HG03095 (cell line): ENCODE measurements around the gene CTNNB1.

Experiments
- ATAC-seq: cut with Tn5 transposase; IDR thresholded peaks from one replicate; pipeline ENCODE4 v1.9.1; 2021; ENCODE audit warnings: moderate library complexity; ENCODE audit not compliant: unreplicated experiment

The CTNNB1 gene

GRCh38 chr3:41198950-41199865 lies at the start of gene CTNNB1:
Gene CTNNB1 (plus strand): TSS chr3:41199505. CDS start chr3:41224069, 24,564 bp downstream.
- ATAC-seq, result peak; percentile 68

- no peak for ATAC-seq
Measured at GRCh38 chr3:41155834-41156233, 43.5 kb upstream of the CTNNB1 start.

GRCh38 chr3:41158947-41159346 lies 40.4 kb upstream of the CTNNB1 start:
- no peak for ATAC-seq

- ATAC-seq, result no peak
Measured at GRCh38 chr3:41159588-41160189, 39.6 kb upstream of the CTNNB1 start.

GRCh38 chr3:41162541-41162940 lies 36.8 kb upstream of the CTNNB1 start:
- ATAC-seq, result no peak

GRCh38 chr3:41163006-41163405 lies 36.3 kb upstream of the CTNNB1 start:
- no peak for ATAC-seq

- ATAC-seq, result no peak
Measured at GRCh38 chr3:41163421-41163820, 35.9 kb upstream of the CTNNB1 start.

GRCh38 chr3:41164777-41165176 lies 34.5 kb upstream of the CTNNB1 start:
- no peak for ATAC-seq

GRCh38 chr3:41167722-41168497 lies 31.4 kb upstream of the CTNNB1 start:
- ATAC-seq, result no peak

- ATAC-seq, result no peak
Measured at GRCh38 chr3:41169023-41169422, 30.3 kb upstream of the CTNNB1 start.

GRCh38 chr3:41173926-41174885 lies 25.1 kb upstream of the CTNNB1 start:
- no peak for ATAC-seq

- no peak for ATAC-seq
Measured at GRCh38 chr3:41175365-41175764, 23.9 kb upstream of the CTNNB1 start.

GRCh38 chr3:41176596-41176995 lies 22.7 kb upstream of the CTNNB1 start:
- ATAC-seq, result no peak

- no peak for ATAC-seq
Measured at GRCh38 chr3:41178576-41178975, 20.7 kb upstream of the CTNNB1 start.

- no peak for ATAC-seq
Measured at GRCh38 chr3:41180396-41180795, 18.9 kb upstream of the CTNNB1 start.

- no peak for ATAC-seq
Measured at GRCh38 chr3:41182504-41183059, 16.7 kb upstream of the CTNNB1 start.

GRCh38 chr3:41184394-41184793 lies 14.9 kb upstream of the CTNNB1 start:
- no peak for ATAC-seq

- no peak for ATAC-seq
Measured at GRCh38 chr3:41186297-41186696, 13.0 kb upstream of the CTNNB1 start.

- no peak for ATAC-seq
Measured at GRCh38 chr3:41188306-41188705, 11.0 kb upstream of the CTNNB1 start.
